22Rv1 (cell line): Measurements from ENCODE around the gene MS4A10.

Source experiments
- H3K27ac ChIP-seq: fragments of 450-650 bp; 2 replicates; pipeline ENCODE4 v1.5.1; 2017
- CTCF ChIP-seq: fragments of 450-650 bp; IDR thresholded peaks from 2 replicates; pipeline ENCODE4 v1.5.1; 2017; ENCODE audit warnings: mild to moderate bottlenecking
- ZFX ChIP-seq: fragments of 450-650 bp; IDR thresholded peaks from 2 replicates; pipeline ENCODE4 v1.6.1; 2017; ENCODE audit warnings: antibody characterized with exemption, borderline replicate concordance

The MS4A10 gene

GRCh38 chr11:60803273-60803936, 18.3 kb downstream of the MS4A10 start:
- TF ChIP-seq ZFX = no peak
- TF ChIP-seq CTCF = no peak
- H3K27ac ChIP-seq = no peak overlapping the region

- no peak for TF ChIP-seq CTCF
- TF ChIP-seq ZFX = no peak
- H3K27ac ChIP-seq = no peak overlapping the region
These were observed 24.1 kb downstream of the MS4A10 start for GRCh38 chr11:60809249-60809648.

GRCh38 chr11:60809691-60810090, 24.6 kb downstream of the MS4A10 start:
- TF ChIP-seq CTCF (no peak), ZFX (no peak)
- no peak overlapping the region for H3K27ac ChIP-seq

- H3K27ac ChIP-seq = no peak overlapping the region
- TF ChIP-seq ZFX = no peak
These were observed 25.0 kb downstream of the MS4A10 start for GRCh38 chr11:60810151-60810550.

- no peak for TF ChIP-seq CTCF
- no peak for TF ChIP-seq ZFX
- no peak overlapping the region for H3K27ac ChIP-seq
These were observed 25.4 kb downstream of the MS4A10 start for GRCh38 chr11:60810569-60810968.

GRCh38 chr11:60813324-60813723, 28.2 kb downstream of the MS4A10 start:
- no peak overlapping the region for H3K27ac ChIP-seq
- TF ChIP-seq CTCF (no peak), ZFX (no peak)

GRCh38 chr11:60814112-60814511, 29.0 kb downstream of the MS4A10 start:
- TF ChIP-seq CTCF (no peak), ZFX (no peak)
- H3K27ac ChIP-seq = no peak overlapping the region

- TF ChIP-seq ZFX (no peak), CTCF (no peak)
- no peak overlapping the region for H3K27ac ChIP-seq
These were observed 31.5 kb downstream of the MS4A10 start for GRCh38 chr11:60816590-60817157.
